NCI-H146 treated with DMSO at 0.1 percent for 48 hours (cell line): ENCODE measurements around the gene DLG1.
"Not testable (repeated sequence)": the region's sequence is repeated elsewhere in the genome, so short reads cannot be mapped to it uniquely, and the experiment has no call there.

ENCODE experiments used
- DNase-seq: peaks from one replicate; lab custom pipeline; 2025; ENCODE audit not compliant: unreplicated experiment; lab: John Stamatoyannopoulos, UW

DLG1 gene

DNA sequence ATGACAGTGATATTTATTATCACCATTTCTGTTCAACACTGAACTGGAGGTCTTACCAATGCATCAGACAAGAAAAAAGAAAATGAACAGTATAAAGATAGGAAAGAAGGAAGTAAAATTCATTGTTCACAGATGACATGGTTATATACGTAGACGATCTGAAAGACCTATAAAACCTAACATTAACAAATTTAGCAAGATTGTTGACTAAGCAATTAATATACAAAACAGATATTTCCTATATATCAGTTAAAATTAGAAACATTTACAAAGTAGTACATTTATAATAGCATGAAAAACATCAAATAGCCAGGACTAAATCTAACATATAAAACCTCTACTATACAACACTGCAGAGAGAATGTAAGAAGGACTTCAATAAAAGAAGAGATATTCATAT, 176.0 kb downstream of the DLG1 start:
- DNase-seq: no peak

DNA sequence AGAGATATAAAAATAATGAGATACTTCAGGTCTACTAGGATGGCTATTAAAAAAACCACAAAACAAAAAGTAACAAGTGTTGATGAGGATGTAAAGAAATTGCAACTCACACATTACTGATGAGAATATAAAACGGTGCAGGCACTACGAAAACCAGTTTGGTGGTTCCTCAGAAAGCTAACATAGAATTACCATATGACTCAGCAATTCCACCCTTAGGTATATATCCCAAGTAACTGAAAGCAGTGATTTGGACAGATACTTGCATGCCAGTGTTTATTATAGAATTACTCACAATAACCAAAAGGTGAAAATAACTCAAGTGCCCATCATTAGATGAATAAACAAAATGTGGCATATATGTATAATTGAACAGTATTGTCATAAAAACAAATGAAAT, 181.3 kb downstream of the DLG1 start:
- no peak for DNase-seq

DNA sequence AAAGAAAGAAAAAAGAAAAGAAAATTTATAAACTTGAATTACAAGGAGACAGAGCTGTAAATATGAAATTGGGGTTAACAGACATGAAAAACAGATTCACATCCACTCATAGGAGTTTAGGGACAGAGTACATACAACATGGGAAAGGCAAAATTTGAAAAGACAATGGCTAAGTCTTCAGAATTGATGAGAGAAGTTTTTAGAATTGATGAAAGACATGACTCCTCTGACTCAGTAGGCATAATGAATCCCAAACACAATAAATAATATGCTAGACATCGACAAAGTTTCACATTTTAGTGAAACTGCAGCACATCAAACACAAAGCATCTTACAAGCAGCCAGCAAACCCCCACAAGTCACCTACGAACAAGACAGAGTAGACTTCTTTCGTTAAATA, 184.4 kb downstream of the DLG1 start:
- DNase-seq: no peak

DNA sequence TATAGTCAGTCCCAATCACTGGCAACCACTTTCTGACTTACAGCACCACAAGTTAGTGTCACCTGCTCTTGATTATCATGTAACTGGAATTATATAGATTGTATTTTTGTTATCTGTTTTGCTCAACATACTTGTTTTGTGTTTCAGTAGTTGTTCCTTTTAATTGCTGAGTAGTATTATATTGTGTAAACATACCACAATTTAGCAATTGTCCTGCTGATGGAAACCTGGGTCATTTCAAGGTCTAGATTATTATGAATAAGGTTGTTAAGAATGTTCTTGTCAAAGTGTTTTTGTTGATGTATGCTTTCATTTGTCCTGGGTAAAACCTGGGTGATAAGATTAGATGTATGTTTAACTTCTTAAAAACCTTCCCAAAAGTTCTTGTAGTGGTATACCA, 186.7 kb downstream of the DLG1 start:
- DNase-seq: no peak

DNA sequence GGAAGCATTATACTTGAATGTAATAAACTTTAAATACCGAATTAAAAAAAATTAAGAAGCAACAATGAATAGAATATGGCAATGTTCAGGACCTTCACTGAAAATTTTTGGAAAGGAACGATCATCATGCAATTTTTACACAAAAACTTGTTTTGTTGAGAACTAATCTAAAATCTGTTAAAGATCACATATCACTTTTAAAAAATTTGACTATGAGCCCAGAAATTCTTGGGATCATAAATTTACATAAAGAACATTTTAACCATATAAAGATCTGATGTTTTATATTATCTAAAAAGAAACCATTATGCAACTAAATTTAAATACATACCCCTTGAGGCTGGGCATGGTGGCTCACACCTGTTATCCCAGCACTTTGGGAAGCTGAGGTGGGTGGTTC, 192.6 kb downstream of the DLG1 start:
- no peak for DNase-seq

DNA sequence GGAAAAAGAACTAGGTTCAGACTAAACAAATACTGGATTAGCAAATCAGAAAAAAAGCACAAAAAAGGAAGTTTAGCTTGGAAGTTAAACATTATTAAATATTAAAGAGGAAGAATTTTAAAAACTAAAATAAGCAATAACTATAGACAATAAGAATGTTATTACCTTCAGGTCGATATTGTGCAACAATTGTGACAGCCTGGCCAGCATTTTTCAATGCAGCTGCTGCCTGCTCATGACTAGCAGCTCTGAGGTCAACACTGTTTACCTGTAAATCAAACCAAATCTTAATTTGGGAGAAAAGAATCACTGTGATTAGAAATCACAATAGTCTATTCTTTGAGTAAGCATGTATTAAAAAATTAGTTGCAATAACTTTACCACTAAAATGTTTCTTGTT, 193.7 kb downstream of the DLG1 start:
- no peak for DNase-seq

DNA sequence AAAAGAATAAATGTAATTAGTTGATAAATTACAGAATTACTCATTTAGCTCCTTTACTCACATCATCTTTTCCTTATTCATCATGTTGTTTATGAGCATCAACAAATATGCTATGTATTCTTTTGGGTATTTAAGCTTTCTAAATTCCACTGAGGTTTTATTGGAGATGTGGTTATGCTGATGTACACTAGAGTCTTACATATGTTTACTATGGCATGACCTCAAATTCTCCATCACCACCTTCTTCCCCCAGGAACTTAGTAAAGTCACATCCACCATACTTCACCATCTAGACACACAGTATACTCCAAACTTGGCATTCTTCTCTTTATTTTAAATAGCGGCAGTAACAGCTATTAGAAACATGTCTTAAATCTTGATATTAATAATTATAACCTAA, 194.6 kb downstream of the DLG1 start:
- DNase-seq: no peak

DNA sequence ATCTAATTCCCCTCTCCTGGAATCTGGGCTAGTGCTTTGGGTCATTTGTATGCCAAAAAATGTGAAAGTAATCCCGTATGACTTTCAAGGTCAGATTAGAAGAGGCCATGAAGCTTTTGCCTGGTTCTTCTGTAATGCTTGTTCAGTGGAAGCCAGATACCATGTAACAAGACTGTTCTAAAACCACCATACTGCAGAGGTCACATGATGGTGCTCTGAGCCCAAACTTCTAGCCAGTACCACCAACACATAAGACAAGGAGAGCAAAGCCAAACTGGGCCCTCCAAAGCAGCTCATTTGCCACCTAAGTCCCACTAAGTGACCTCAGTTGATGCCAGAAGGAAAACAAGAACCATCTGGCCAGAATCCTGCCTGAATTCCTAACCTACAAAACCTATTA, 204.5 kb downstream of the DLG1 start:
- DNase-seq: no peak

DNA sequence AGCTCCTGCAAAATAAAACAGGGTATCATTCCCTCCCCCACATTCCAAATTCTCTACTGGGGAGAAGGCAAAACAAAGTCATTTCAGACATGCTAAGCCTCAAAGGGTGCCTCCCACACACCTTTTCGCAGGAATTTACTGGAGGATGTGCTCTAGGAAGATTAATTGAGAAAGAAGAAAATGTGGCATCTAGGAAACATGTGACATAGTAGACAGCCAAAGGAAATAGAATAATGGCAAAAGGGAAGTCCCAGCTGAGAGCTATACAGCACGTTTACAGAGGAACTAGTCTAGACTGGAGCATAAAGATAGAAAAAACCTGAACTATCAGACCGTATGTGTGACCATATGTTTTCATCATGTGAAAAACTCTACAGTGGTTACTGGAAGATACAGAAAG, 210.0 kb downstream of the DLG1 start:
- DNase-seq: no peak

DNA sequence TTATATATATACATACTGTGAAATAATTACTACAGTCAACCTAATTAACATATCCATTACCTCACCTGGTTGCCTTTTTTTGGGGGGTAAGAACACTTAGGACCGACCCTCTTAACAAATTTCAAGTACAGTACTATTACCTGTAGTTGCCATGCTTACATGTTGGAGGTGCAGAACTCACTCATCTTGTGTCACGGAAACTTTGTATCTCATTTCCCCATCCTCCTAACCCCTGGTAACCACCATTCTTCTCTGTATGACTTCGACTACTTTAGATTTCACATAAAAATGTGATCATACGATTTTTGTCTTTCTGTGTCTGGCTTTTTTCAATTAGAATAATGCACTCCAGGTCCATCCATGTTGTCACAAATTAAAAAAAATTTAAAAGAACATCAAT, 213.3 kb downstream of the DLG1 start:
- DNase-seq: no peak

DNA sequence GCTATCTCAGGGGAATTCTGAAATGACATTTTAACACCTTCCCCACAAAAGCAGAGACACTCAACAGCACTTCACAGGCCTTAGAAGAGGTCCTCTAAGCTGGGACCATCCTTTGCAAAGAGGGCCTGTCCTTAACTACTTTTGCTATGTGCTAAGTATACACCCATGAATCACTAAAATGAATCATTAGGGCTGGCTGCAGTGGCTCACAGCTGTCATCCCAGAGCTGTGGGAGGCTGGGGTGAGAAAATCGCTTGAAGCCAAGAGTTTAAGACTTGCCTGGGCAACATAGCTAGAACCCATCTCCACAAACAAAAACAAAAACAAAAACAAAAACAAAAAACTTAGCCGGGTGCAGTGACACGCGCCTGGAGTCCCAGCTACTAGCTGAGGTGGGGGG, 214.9 kb downstream of the DLG1 start:
- DNase-seq: no peak

DNA sequence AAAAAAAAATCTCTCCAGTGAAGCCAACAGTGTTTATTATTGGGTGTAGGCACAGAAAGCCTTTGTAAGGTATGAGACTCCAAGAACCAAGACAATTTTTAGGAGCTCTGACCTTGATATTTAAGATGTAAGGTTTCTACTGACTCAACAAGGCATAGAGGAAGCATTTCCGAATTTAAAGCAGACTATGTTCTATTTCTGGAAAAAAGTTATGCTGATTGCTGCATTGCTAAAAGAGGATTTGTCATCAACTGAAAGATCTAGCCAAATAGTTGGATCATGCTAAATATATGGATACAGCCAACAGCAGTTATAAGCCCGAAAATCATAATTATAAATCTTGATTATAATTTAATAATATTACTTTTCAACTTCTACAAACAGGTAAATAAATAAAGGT, 215.5 kb downstream of the DLG1 start:
- no peak for DNase-seq

DNA sequence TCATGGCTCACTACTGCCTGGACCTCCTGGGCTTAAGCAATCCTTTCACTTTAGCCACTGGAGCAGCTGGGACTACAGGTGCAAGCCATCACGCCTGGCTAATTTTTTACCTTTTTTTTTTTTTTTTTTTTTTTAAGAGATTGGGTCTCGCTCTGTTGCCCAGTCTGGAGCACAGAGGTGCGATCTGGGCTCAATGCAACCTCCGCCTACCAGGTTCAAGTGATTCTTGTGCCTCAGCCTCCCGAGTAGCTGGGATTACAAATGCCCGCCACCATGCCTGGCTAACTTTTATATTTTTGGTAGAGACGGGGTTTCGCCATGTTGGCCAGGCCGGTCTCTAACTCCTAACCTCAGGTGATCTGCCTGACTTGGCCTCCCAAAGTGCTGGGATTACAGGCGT, 218.1 kb downstream of the DLG1 start:
- no peak for DNase-seq

DNA sequence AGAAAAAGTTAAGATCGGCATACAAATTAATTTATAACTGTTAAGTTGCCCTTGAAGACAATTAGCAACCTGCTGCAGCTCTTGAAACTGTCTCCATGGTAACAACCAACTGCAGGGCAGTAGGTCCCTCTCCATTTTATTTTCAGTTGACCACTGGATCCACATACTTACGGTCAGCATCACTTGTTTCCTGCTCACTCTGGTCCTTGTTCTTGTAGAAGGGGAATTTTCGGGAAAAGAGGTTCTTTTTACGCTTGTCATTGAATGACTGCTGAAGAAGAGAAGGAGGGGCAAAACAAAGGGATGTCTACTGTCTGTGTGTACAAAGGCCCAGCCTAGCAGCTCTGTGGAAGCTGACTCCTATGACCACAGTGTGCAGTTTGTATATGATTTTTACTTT, 222.0 kb downstream of the DLG1 start:
- DNase-seq: no peak

DNA sequence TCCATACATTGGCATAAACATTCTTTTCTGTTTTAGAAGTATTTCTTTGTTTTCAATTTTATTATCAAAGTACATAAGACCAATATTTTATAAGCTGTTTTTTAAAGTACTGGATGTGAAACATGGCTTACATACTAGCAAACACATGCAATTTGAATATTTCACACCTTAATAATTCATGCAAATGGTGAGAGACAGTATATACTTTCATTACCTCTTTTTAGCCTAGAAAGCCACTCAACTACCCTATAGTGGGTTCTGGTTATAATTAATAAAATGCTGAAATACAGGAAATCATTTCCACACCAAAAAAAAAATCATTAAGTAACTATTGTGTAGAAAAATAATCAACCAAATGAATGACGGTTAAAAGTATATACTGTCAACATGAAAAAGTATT, 230.3 kb downstream of the DLG1 start:
- DNase-seq: no peak

DNA sequence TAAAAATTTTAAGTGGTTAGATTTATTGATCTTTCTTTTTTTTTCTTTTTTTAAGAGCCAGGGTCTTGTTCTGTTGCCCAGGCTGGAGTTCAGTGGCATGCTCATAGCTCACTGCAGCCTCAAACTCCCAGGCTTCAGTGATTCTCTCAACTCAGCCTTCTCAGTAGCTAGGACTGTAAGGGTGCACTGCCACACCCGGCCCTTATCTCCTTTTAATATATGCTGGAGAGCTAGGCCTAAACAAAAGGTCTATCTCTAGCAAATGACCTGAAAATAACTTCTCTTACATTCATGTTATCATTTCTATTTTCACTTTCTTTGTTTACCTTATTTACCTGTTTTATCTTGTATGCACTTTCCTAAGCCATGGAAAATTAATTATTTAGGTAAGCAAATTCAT, 233.6 kb downstream of the DLG1 start:
- no peak for DNase-seq

DNA sequence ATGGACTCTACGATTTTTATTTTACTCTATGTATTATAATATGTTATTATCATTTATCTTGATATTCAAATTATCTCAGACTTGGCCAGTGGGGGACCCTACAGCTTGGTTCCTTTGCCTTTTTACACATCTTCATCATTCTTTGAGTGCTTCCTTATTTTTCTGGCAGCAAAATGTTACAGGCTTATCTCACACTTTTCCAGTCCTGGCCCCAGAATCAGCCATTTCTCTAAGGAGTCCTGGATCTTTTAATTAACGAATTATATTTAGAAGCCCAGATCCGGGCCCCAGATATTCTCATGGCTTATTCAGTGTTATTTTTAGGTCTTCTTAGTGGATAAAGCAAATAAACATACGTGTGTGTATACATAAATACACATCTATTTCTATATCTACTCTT, 236.0 kb downstream of the DLG1 start:
- DNase-seq: no peak

DNA sequence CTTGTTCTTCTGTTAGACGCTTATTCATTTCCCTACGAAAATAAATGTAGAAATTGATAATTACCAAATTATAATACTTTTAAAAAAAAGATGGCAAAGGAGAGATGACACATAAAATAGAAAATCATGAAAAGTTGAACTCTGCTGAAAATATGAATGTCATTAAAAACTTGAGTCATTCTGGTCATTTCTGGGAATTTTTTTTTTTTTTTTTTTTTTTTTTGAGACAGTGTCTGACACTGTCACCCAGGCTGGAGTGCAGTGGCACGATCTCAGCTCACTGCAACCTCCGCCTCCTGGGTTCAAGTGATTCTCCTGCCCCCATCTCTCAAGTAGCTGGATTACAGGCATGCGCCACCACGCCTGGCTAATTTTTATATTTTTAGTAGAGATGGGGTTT, 246.8 kb downstream of the DLG1 start:
- not testable (repeated sequence) for DNase-seq

DNA sequence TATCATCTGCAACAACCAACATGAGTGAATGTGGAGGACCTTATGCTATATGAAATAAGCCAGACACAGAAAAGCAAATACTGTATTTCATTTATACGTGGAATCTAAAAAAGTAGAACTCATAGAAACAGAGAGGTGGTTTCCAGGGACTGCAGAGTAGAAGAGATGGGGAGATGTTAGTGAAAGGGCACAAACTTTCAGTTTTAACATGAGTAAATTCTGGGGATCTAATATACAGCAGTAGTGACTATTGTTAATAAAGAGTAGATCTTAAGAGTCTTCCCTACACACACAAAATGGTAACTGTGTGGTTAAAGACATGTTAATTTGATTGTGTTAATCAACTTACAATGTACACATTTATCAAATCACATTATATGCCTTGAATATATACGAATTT, 247.9 kb downstream of the DLG1 start:
- DNase-seq: no peak

DNA sequence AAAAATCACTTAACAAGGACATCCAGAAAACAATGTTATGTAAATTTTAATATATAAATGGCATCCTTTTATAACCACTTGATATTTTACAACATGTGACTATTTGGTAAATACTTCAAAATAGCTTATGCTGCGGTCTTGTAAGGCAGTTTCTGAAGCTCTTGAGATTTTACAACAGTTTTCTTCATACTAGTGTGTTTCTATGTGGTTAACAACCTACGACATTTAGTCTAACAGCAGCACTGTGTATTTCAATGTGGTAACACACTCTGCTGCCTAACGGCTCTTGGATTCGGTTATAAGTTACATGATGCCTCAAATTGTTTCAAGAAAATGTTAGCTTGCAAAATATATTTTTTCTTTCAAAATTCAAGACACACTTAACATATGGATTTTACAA, 255.9 kb downstream of the DLG1 start:
- no peak for DNase-seq

DNA sequence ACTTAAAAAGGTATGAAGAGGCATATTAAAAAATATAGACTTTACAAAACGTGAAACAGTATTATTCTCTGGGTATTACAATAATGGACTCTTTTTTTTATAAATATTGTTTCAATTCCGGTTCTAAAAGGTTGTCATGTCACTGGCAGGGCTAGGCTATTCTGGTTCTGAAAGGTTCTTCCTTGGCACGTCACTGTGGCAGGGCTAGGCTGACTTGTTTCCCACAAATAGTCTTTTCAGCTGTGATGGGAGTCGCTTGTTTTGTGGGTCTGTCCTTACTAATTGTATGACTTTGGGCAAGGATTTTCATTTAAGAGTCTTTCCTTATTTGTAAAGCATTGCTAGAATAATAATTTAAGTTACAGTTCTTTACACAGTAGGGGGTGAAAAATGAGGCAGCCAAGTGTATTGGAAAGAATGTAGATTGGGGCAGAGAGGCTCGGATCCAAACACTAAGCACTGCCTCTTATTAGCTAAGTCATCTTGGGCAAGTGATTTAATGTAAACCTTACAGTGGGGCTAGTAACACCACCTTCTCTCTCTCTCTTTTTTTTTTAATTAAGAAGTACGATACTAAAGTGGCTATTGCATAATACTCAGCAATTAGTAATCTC, 256.4 kb downstream of the DLG1 start:
- no peak for DNase-seq

DNA sequence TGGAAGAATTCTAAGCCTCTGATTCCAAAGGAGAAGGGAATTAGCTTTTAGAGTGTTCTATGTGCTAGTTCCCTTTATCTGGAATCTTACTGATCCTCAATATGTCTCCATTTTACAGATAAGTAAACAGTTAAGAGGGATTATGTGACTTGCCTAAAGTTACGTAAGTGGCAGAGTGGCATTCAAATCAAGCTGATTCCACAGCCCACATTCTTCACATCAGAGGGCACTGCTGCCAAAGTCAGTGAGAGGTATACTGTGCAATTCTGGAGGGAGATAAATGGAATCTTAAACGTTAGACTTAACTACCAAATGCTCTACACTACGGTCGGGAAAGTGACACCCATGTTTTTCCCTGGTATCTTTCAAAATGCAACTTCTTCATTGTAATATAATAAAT, 257.8 kb downstream of the DLG1 start:
- DNase-seq: no peak

DNA sequence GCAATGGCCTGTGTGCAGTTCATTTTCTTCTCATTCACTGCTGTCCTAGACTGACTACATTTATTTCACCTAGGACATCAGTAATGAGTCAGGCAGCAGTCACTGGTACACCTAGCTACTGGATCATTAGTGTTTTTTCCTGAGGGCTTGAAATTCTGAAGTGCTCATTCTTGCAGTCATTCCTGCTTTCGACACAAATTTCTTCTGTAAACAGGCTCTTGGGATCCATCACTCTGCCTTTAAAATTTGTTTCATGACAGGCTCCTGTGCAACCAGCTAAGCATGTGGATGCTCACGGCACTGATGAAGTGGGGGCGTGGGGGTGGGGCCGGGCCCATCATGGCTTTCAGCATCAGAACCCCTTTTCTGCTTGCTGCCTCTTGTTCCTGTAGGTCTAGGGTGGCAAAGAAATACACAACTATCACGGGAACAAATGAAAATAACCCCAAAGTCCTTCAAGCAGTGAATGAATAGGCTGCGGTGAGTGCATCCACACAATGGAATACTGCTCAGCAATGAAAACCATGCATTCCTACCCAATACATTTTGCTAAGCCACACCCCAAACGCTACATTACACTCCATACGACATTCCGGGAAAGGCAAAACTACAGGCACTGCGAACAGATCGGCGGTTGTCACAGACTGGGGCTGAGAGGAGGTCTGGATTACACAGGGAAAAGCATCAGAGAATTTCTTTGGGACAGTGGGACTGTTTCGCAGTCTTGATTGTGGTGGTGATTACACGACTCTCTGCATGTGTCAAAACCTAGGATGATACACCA, 259.5 kb downstream of the DLG1 start:
- DNase-seq: no peak
